GM23338 (cell line): ENCODE measurements around the gene S100PBP. TPM values are rescaled to one million over a fixed set of nuclear protein-coding genes. Genes with fewer than 3 reads are reported as not detected.
A peak's percentile ranks its signal among the peaks of the same experiment; 100 is the strongest.

Experiments
- ATAC-seq: fragments of 200-7000 bp; cut with Tn5 transposase; 3 replicates; pipeline ENCODE4 v1.9.1; 2020
- DNase-seq: peaks from one replicate; pipeline ENCODE4 v3.0.0-alpha.2; 2015; ENCODE audit warnings: low spot score
- H2AFZ ChIP-seq: fragments of 200-600 bp; sonication (generic); 2 replicates; pipeline ENCODE4 v1.8.0; 2016; ENCODE audit warnings: antibody characterized with exemption, mild to moderate bottlenecking, moderate library complexity
- H3F3A ChIP-seq: fragments of 200-600 bp; sonication (generic); replicated peaks from 2 replicates; pipeline ENCODE4 v1.8.0; 2017; ENCODE audit warnings: antibody characterized with exemption, mixed run types, low read depth
- H3K27ac ChIP-seq: fragments of 200-600 bp; sonication (generic); 2 replicates; pipeline ENCODE4 v1.6.1; 2016; ENCODE audit warnings: low read depth
- H3K27me3 ChIP-seq: fragments of 200-600 bp; sonication (generic); 2 replicates; pipeline ENCODE4 v1.8.0; 2016; ENCODE audit warnings: mild to moderate bottlenecking, mixed run types, moderate library complexity; ENCODE audit not compliant: insufficient read depth
- H3K36me3 ChIP-seq: fragments of 200-600 bp; sonication (generic); 2 replicates; pipeline ENCODE4 v1.8.0; 2016; ENCODE audit warnings: mild to moderate bottlenecking; ENCODE audit not compliant: insufficient read depth
- H3K4me1 ChIP-seq: fragments of 200-600 bp; sonication (generic); 2 replicates; pipeline ENCODE4 v1.8.0; 2016; ENCODE audit warnings: mild to moderate bottlenecking, moderate library complexity; ENCODE audit not compliant: insufficient read depth
- H3K4me2 ChIP-seq: fragments of 200-600 bp; sonication (generic); 2 replicates; pipeline ENCODE4 v1.7.1; 2017; ENCODE audit warnings: mixed run types
- H3K4me3 ChIP-seq: fragments of 200-600 bp; sonication (generic); 2 replicates; pipeline ENCODE4 v1.6.1; 2016; ENCODE audit warnings: mixed run types
- H3K79me2 ChIP-seq: fragments of 200-600 bp; sonication (generic); replicated peaks from 2 replicates; pipeline ENCODE4 v1.8.0; 2017; ENCODE audit warnings: mild to moderate bottlenecking; ENCODE audit not compliant: insufficient read depth
- H3K9me2 ChIP-seq: fragments of 200-600 bp; sonication (generic); 2 replicates; pipeline ENCODE4 v1.8.0; 2017; ENCODE audit not compliant: insufficient read depth
- H4K20me1 ChIP-seq: fragments of 200-600 bp; sonication (generic); replicated peaks from 2 replicates; pipeline ENCODE4 v1.8.0; 2017; ENCODE audit warnings: mild to moderate bottlenecking; ENCODE audit not compliant: insufficient read depth
- H3K27ac Mint-ChIP-seq: 2 replicates; pipeline ENCODE4 v1.8.0; 2020; ENCODE audit warnings: inconsistent platforms, mild to moderate bottlenecking, moderate library complexity, mixed read lengths
- H3K27me3 Mint-ChIP-seq: 3 replicates; pipeline ENCODE4 v1.8.0; 2022; ENCODE audit warnings: low read depth, mild to moderate bottlenecking, moderate library complexity, mixed read lengths, inconsistent platforms; ENCODE audit not compliant: insufficient read depth, poor library complexity
- H3K36me3 Mint-ChIP-seq: 3 replicates; pipeline ENCODE4 v1.8.0; 2021; ENCODE audit warnings: low read depth, mild to moderate bottlenecking, inconsistent platforms, moderate library complexity, mixed read lengths
- H3K4me1 Mint-ChIP-seq: 3 replicates; pipeline ENCODE4 v1.8.0; 2020; ENCODE audit warnings: mild to moderate bottlenecking, inconsistent platforms, mixed read lengths
- H3K4me3 Mint-ChIP-seq: 3 replicates; pipeline ENCODE4 v1.8.0; 2021; ENCODE audit warnings: moderate library complexity, mild to moderate bottlenecking, inconsistent platforms, mixed read lengths
- H3K9me3 Mint-ChIP-seq: 3 replicates; pipeline ENCODE4 v1.8.0; 2020; ENCODE audit warnings: moderate library complexity, mild to moderate bottlenecking, inconsistent platforms, mixed read lengths
- CTCF ChIP-seq, 2 experiments: fragments of 200-600 bp in 1 of 2; sonication (generic) in 1 of 2; conservative IDR thresholded peaks; 2 replicates each; pipeline versions ENCODE4 v1.5.1 to v1.6.1; 2016 to 2017; ENCODE audit warnings: antibody characterized with exemption in 2 of 2, low read depth in 2 of 2, mild to moderate bottlenecking in 2 of 2, moderate library complexity in 1 of 2
- ETS1 ChIP-seq: IDR thresholded peaks from 2 replicates; pipeline ENCODE4 v1.6.1; 2016; ENCODE audit warnings: antibody characterized with exemption
- EZH2 ChIP-seq: fragments of 200-600 bp; sonication (generic); IDR thresholded peaks from one replicate; pipeline ENCODE4 v1.8.0; 2017; ENCODE audit warnings: antibody characterized with exemption, mild to moderate bottlenecking, low read depth; ENCODE audit not compliant: unreplicated experiment
- EZH2phosphoT487 ChIP-seq: fragments of 200-600 bp; sonication (generic); IDR thresholded peaks from one replicate; pipeline ENCODE4 v1.8.1; 2018; ENCODE audit warnings: antibody characterized with exemption; ENCODE audit not compliant: unreplicated experiment
- JUNB ChIP-seq: IDR thresholded peaks from one replicate; pipeline ENCODE4 v1.6.1; 2016; ENCODE audit warnings: antibody characterized with exemption; ENCODE audit not compliant: unreplicated experiment
- NANOG ChIP-seq: IDR thresholded peaks from 2 replicates; pipeline ENCODE4 v1.6.1; 2016; ENCODE audit warnings: antibody characterized with exemption, borderline replicate concordance
- POLR2AphosphoS5 ChIP-seq: IDR thresholded peaks from 2 replicates; pipeline ENCODE4 v1.6.1; 2016; ENCODE audit warnings: antibody characterized with exemption, low read depth
- REST ChIP-seq: IDR thresholded peaks from one replicate; pipeline ENCODE4 v1.6.1; 2018; ENCODE audit warnings: antibody characterized with exemption; ENCODE audit not compliant: unreplicated experiment
- ZNF114 ChIP-seq: fragments of 250-450 bp; sonication (Bioruptor Pico); IDR thresholded peaks from 2 replicates; pipeline ENCODE4 v1.5.0; 2020; ENCODE audit warnings: mild to moderate bottlenecking, moderate library complexity
- ZNF331 ChIP-seq: fragments of 250-450 bp; sonication (Bioruptor Pico); IDR thresholded peaks from 2 replicates; pipeline ENCODE4 v1.5.0; 2020; ENCODE audit warnings: low read depth, mild to moderate bottlenecking, moderate library complexity
- polyA plus RNA-seq: library from polyadenylated mRNA; unstranded; fragments of >200 nt; fragmentation: Nextera tagmentation; extraction: Ambion mirVana; gene quantifications from 2 replicates; pipeline ENCODE4 v1.2.1, GENCODE V29; 2016
- total RNA-seq: library from RNA; depleted of rRNA; stranded (reverse); fragments of >200 nt; shearing (Covaris generic); gene quantifications from 2 replicates; pipeline ENCODE4 v1.2.3, GENCODE V29; 2014

S100PBP gene
- total and polyA plus RNA-seq, 2 experiments from 2014 or later: 30.6 to 65.2 TPM

GRCh38 chr1:32775640-32776337, 41.7 kb upstream of the S100PBP start (continued):
- TF ChIP-seq CTCF (conservative IDR thresholded peaks at IDR 0.05; ENCODE audit: low read depth in 2 of 2) (no peak), ZNF114 (no peak), ZNF331 (CRISPR knock-in tag) (no peak), ETS1 (no peak), EZH2 (no peak)

DNA sequence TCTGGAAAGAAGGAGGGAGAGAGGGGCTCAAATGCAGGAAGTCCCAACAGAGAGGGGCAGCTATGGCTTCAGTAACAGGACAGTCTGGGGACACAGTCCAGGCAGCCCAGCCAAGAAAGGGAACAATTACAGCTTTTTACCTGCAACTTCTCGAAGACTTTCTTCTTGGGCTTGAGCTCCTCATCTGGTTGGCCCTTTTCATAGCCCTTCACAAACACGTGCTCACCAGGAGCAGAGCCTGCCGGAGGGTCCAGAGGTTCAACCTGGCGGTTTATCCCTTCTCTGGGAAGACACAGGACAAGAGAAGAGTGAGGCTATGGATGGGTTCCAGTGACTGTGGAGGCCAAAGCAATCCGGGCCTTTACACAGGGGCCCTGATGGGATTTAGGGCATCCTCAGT, 38.2 kb upstream of the S100PBP start:
- peaks cover 93% of the 10 kb centered on the region for H3K36me3 Mint-ChIP-seq
- no peak for ATAC-seq
- no peak for DNase-seq
- H3K27me3 Mint-ChIP-seq: peaks cover 10% of the 10 kb centered on the region
- no peaks in the 10 kb centered on the region for H3K9me3 Mint-ChIP-seq
- Histone ChIP-seq H3K79me2 (no peaks in the 10 kb centered on the region), H3K36me3 (peaks cover 85% of the 10 kb centered on the region), H3K4me2 (no peak overlapping the region), H4K20me1 (peaks cover 41% of the 10 kb centered on the region), H3K4me3 (no peak overlapping the region), H3F3A (peaks cover 65% of the 10 kb centered on the region), H3K4me1 (no peaks in the 10 kb centered on the region; the same call in 1 of the 2 replicates), H3K27ac (no peak overlapping the region), H3K9me2 (no peaks in the 10 kb centered on the region), H3K27me3 (no peaks in the 10 kb centered on the region), H2AFZ (no peak overlapping the region)
- TF ChIP-seq POLR2AphosphoS5 (0 out of 2 replicates have a peak, but pooled peaks have one; percentile 17), ZNF331 (CRISPR knock-in tag) (no peak)
- H3K27ac Mint-ChIP-seq: no peak overlapping the region
- H3K4me1 Mint-ChIP-seq: peaks cover 11% of the 10 kb centered on the region
- no peak overlapping the region for H3K4me3 Mint-ChIP-seq

- ATAC-seq (no peak), DNase-seq (no peak)
- H3K4me2 ChIP-seq: no peak overlapping the region
- no peaks in the 10 kb centered on the region for H3K9me3 Mint-ChIP-seq
- no peak overlapping the region for H3K4me3 Mint-ChIP-seq
- H3K4me1 ChIP-seq: no peaks in the 10 kb centered on the region; the same call in 1 of the 2 replicates
- no peak overlapping the region for H3K27ac Mint-ChIP-seq
- H2AFZ ChIP-seq: no peak overlapping the region
- H4K20me1 ChIP-seq: peaks cover 42% of the 10 kb centered on the region
- no peak overlapping the region for H3K27ac ChIP-seq
- no peak overlapping the region for H3K4me3 ChIP-seq
- peaks cover 63% of the 10 kb centered on the region for H3F3A ChIP-seq
- H3K9me2 ChIP-seq: no peaks in the 10 kb centered on the region
- peaks cover 93% of the 10 kb centered on the region for H3K36me3 ChIP-seq
- TF ChIP-seq ZNF331 (CRISPR knock-in tag) (no peak), NANOG (no peak), JUNB (no peak), REST (no peak), POLR2AphosphoS5 (no peak), ZNF114 (no peak), EZH2phosphoT487 (no peak)
- peaks cover 7% of the 10 kb centered on the region for H3K27me3 Mint-ChIP-seq
- no peaks in the 10 kb centered on the region for H3K79me2 ChIP-seq
- peaks cover 5% of the 10 kb centered on the region; the same call in 2 of the 3 replicates for H3K4me1 Mint-ChIP-seq
- H3K36me3 Mint-ChIP-seq: peaks cover 94% of the 10 kb centered on the region
- no peaks in the 10 kb centered on the region for H3K27me3 ChIP-seq
These were observed 37.4 kb upstream of the S100PBP start for GRCh38 chr1:32780005-32780404.
